ENCODE data around the gene ADCK2. TPM values are rescaled to one million over a fixed set of nuclear protein-coding genes. Genes with fewer than 3 reads are reported as not detected.
"Not testable (repeated sequence)": the region's sequence is repeated elsewhere in the genome, so short reads cannot be mapped to it uniquely, and the experiment has no call there.

The ADCK2 gene
- polyA plus RNA-seq, 1 donor, result 16.6 TPM

GRCh38 chr7:140635816-140636215 is 36.9 kb upstream of the ADCK2 start:
- H3K4me3 ChIP-seq (ENCODE audit: low read length), result no peak overlapping the region
- no peaks in the 10 kb centered on the region for H3K9me3 ChIP-seq (ENCODE audit: control insufficient read depth, low read depth, low read length)
- no peak overlapping the region for H3K27ac ChIP-seq (ENCODE audit: low read length)
- peaks cover 7% of the 10 kb centered on the region for H3K4me1 ChIP-seq (ENCODE audit: control insufficient read depth, insufficient read depth, low read length)
- no peaks in the 10 kb centered on the region for H3K36me3 ChIP-seq (ENCODE audit: control insufficient read depth, insufficient read depth, low read length)
- WGBS (ENCODE audit: insufficient coverage, low lambda C conversion rate), result no CpG with 5 or more reads among the region's 5 CpGs
- no peak for DNase-seq
- peaks cover 37% of the 10 kb centered on the region for H3K27me3 ChIP-seq (ENCODE audit: control insufficient read depth, insufficient read depth, low read length)

- Histone ChIP-seq H3K4me1 (ENCODE audit: control insufficient read depth, insufficient read depth, low read length) (peaks cover 13% of the 10 kb centered on the region), H3K36me3 (ENCODE audit: control insufficient read depth, insufficient read depth, low read length) (no peaks in the 10 kb centered on the region), H3K27ac (ENCODE audit: low read length) (peak overlapping the region; percentile 63), H3K4me3 (ENCODE audit: low read length) (no peak overlapping the region), H3K9me3 (ENCODE audit: control insufficient read depth, low read depth, low read length) (no peaks in the 10 kb centered on the region), H3K27me3 (ENCODE audit: control insufficient read depth, insufficient read depth, low read length) (peaks cover 52% of the 10 kb centered on the region)
- whole genome bisulfite sequencing (ENCODE audit: insufficient coverage, low lambda C conversion rate), result no CpG with 5 or more reads among the region's 3 CpGs
- no peak for DNase-seq
These were observed 35.3 kb upstream of the ADCK2 start for GRCh38 chr7:140637400-140637799.

GRCh38 chr7:140638173-140638791 is 34.5 kb upstream of the ADCK2 start:
- peak in 1 of 2 donors; percentile 41 for DNase-seq
- WGBS (ENCODE audit: insufficient coverage, low lambda C conversion rate), result no CpG with 5 or more reads among the region's 6 CpGs
- H3K27ac ChIP-seq (ENCODE audit: low read length), result peak overlapping the region; percentile 71
- peaks cover 57% of the 10 kb centered on the region for H3K27me3 ChIP-seq (ENCODE audit: control insufficient read depth, insufficient read depth, low read length)
- H3K36me3 ChIP-seq (ENCODE audit: control insufficient read depth, insufficient read depth, low read length), result no peaks in the 10 kb centered on the region
- H3K9me3 ChIP-seq (ENCODE audit: control insufficient read depth, low read depth, low read length), result no peaks in the 10 kb centered on the region
- H3K4me1 ChIP-seq (ENCODE audit: control insufficient read depth, insufficient read depth, low read length), result peaks cover 13% of the 10 kb centered on the region
- no peak overlapping the region for H3K4me3 ChIP-seq (ENCODE audit: low read length)

GRCh38 chr7:140639366-140640053 is 33.2 kb upstream of the ADCK2 start:
- H3K4me1 ChIP-seq (ENCODE audit: control insufficient read depth, insufficient read depth, low read length), result peaks cover 13% of the 10 kb centered on the region
- H3K36me3 ChIP-seq (ENCODE audit: control insufficient read depth, insufficient read depth, low read length), result no peaks in the 10 kb centered on the region
- peaks cover 62% of the 10 kb centered on the region for H3K27me3 ChIP-seq (ENCODE audit: control insufficient read depth, insufficient read depth, low read length)
- no CpG with 5 or more reads among the region's 15 CpGs for WGBS (ENCODE audit: insufficient coverage, low lambda C conversion rate)
- DNase-seq, result peak in 1 of 2 donors; percentile 52
- no peaks in the 10 kb centered on the region for H3K9me3 ChIP-seq (ENCODE audit: control insufficient read depth, low read depth, low read length)
- peak overlapping the region; percentile 71 for H3K27ac ChIP-seq (ENCODE audit: low read length)
- peak overlapping the region; percentile 60 for H3K4me3 ChIP-seq (ENCODE audit: low read length)

GRCh38 chr7:140640060-140640637 is 32.6 kb upstream of the ADCK2 start:
- Histone ChIP-seq H3K4me3 (ENCODE audit: low read length) (peak overlapping the region; percentile 60), H3K27me3 (ENCODE audit: control insufficient read depth, insufficient read depth, low read length) (peaks cover 62% of the 10 kb centered on the region), H3K9me3 (ENCODE audit: control insufficient read depth, low read depth, low read length) (no peaks in the 10 kb centered on the region), H3K4me1 (ENCODE audit: control insufficient read depth, insufficient read depth, low read length) (peaks cover 13% of the 10 kb centered on the region), H3K36me3 (ENCODE audit: control insufficient read depth, insufficient read depth, low read length) (no peaks in the 10 kb centered on the region), H3K27ac (ENCODE audit: low read length) (peak overlapping the region; percentile 71)
- no CpG with 5 or more reads among the region's 74 CpGs for WGBS (ENCODE audit: insufficient coverage, low lambda C conversion rate)
- DNase-seq, result no peak

- Histone ChIP-seq H3K4me3 (ENCODE audit: low read length) (peak within 1 kb of the TSS; percentile 60), H3K36me3 (ENCODE audit: control insufficient read depth, insufficient read depth, low read length) (no peaks in the 10 kb centered on the region), H3K9me3 (ENCODE audit: control insufficient read depth, low read depth, low read length) (no peaks in the 10 kb centered on the region), H3K4me1 (ENCODE audit: control insufficient read depth, insufficient read depth, low read length) (peaks cover 13% of the 10 kb centered on the region), H3K27ac (ENCODE audit: low read length) (peak within 1 kb of the TSS; percentile 80), H3K27me3 (ENCODE audit: control insufficient read depth, insufficient read depth, low read length) (peaks cover 60% of the 10 kb centered on the region)
- no CpG with 5 or more reads among the region's 78 CpGs for WGBS (ENCODE audit: insufficient coverage, low lambda C conversion rate)
- peak; percentile 75 to 77 for DNase-seq
These were observed 31.8 kb upstream of the ADCK2 start, which contains the start of gene DENND2A for GRCh38 chr7:140640727-140641523. TSS of gene DENND2A (minus strand) at chr7:140640813. CDS start at chr7:140602397, 38,416 bp downstream.

GRCh38 chr7:140641524-140642195 is 31.1 kb upstream of the ADCK2 start:
- H3K27ac ChIP-seq (ENCODE audit: low read length), result peak overlapping the region; percentile 80
- no peaks in the 10 kb centered on the region for H3K9me3 ChIP-seq (ENCODE audit: control insufficient read depth, low read depth, low read length)
- DNase-seq, result no peak
- WGBS (ENCODE audit: insufficient coverage, low lambda C conversion rate), result no CpG with 5 or more reads among the region's 15 CpGs
- peak overlapping the region; percentile 53 for H3K4me3 ChIP-seq (ENCODE audit: low read length)
- H3K4me1 ChIP-seq (ENCODE audit: control insufficient read depth, insufficient read depth, low read length), result peaks cover 13% of the 10 kb centered on the region
- no peaks in the 10 kb centered on the region for H3K36me3 ChIP-seq (ENCODE audit: control insufficient read depth, insufficient read depth, low read length)
- H3K27me3 ChIP-seq (ENCODE audit: control insufficient read depth, insufficient read depth, low read length), result peaks cover 57% of the 10 kb centered on the region

- DNase-seq, result no peak
- Histone ChIP-seq H3K4me3 (ENCODE audit: low read length) (no peak overlapping the region), H3K4me1 (ENCODE audit: control insufficient read depth, insufficient read depth, low read length) (peaks cover 11% of the 10 kb centered on the region), H3K9me3 (ENCODE audit: control insufficient read depth, low read depth, low read length) (no peaks in the 10 kb centered on the region), H3K27ac (ENCODE audit: low read length) (no peak overlapping the region), H3K36me3 (ENCODE audit: control insufficient read depth, insufficient read depth, low read length) (no peaks in the 10 kb centered on the region), H3K27me3 (ENCODE audit: control insufficient read depth, insufficient read depth, low read length) (peaks cover 45% of the 10 kb centered on the region)
- WGBS (ENCODE audit: insufficient coverage, low lambda C conversion rate), result 100% methylated on average over 1 of the region's 5 CpGs
These were observed 29.3 kb upstream of the ADCK2 start for GRCh38 chr7:140643416-140643815.

- DNase-seq; H3K27ac ChIP-seq (ENCODE audit: low read length); H3K9me3 ChIP-seq (ENCODE audit: control insufficient read depth, low read depth, low read length); H3K4me1 ChIP-seq (ENCODE audit: control insufficient read depth, insufficient read depth, low read length); H3K4me3 ChIP-seq (ENCODE audit: low read length); H3K36me3 ChIP-seq (ENCODE audit: control insufficient read depth, insufficient read depth, low read length): not testable (repeated sequence)
- WGBS (ENCODE audit: insufficient coverage, low lambda C conversion rate), result no CpG with 5 or more reads among the region's 13 CpGs
- H3K27me3 ChIP-seq (ENCODE audit: control insufficient read depth, insufficient read depth, low read length), result peaks cover 32% of the 10 kb centered on the region
These were observed 28.0 kb upstream of the ADCK2 start for GRCh38 chr7:140644761-140645160.

All from large intestine (tissue), 3 donors.